OCI-LY3 (cell line): ENCODE measurements around the gene PLA2G1B.

Source experiments
- EZH2phosphoT487 ChIP-seq: fragments of 200-600 bp; shearing (Covaris generic); IDR thresholded peaks from 2 replicates; pipeline ENCODE4 v1.6.1; 2018; ENCODE audit warnings: antibody characterized with exemption, mixed run types, low read depth
- TF ChIP-seq, protein P1 (sequence below): fragments of 200-600, 300-600 bp; sonication (generic); IDR thresholded peaks from 2 replicates; pipeline ENCODE4 v1.5.1; 2014; ENCODE audit warnings: antibody characterized with exemption, low read length, low read depth

DNA sequence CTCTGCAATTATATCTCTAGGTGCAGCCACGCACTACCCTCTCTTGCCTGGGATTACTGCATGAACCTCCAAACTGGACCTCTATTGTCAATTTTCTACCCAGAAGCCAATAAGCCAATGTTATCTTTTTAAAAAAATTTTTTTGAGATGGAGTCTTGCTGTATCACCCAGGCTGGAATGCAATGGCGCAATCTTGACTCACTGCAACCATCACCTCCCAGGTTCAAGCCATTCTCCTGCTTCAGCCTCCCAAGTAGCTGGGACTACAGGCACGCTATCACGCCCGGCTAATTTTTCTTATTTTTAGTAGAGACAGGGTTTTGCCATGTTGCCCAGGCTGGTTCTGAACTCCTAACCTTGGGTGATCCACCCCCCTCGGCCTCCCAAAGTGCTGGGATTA is 50.8 kb downstream of the PLA2G1B start:
- TF ChIP-seq, protein P1, sequence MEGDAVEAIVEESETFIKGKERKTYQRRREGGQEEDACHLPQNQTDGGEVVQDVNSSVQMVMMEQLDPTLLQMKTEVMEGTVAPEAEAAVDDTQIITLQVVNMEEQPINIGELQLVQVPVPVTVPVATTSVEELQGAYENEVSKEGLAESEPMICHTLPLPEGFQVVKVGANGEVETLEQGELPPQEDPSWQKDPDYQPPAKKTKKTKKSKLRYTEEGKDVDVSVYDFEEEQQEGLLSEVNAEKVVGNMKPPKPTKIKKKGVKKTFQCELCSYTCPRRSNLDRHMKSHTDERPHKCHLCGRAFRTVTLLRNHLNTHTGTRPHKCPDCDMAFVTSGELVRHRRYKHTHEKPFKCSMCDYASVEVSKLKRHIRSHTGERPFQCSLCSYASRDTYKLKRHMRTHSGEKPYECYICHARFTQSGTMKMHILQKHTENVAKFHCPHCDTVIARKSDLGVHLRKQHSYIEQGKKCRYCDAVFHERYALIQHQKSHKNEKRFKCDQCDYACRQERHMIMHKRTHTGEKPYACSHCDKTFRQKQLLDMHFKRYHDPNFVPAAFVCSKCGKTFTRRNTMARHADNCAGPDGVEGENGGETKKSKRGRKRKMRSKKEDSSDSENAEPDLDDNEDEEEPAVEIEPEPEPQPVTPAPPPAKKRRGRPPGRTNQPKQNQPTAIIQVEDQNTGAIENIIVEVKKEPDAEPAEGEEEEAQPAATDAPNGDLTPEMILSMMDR = no peak
- TF ChIP-seq EZH2phosphoT487 = no peak
